HG03103 (cell line): Measurements from ENCODE around the gene ADAMTS9.

Experiments
- ATAC-seq: cut with Tn5 transposase; IDR thresholded peaks from one replicate; pipeline ENCODE4 v1.9.1; 2021; ENCODE audit warnings: low read depth; ENCODE audit not compliant: unreplicated experiment

ADAMTS9 gene

DNA sequence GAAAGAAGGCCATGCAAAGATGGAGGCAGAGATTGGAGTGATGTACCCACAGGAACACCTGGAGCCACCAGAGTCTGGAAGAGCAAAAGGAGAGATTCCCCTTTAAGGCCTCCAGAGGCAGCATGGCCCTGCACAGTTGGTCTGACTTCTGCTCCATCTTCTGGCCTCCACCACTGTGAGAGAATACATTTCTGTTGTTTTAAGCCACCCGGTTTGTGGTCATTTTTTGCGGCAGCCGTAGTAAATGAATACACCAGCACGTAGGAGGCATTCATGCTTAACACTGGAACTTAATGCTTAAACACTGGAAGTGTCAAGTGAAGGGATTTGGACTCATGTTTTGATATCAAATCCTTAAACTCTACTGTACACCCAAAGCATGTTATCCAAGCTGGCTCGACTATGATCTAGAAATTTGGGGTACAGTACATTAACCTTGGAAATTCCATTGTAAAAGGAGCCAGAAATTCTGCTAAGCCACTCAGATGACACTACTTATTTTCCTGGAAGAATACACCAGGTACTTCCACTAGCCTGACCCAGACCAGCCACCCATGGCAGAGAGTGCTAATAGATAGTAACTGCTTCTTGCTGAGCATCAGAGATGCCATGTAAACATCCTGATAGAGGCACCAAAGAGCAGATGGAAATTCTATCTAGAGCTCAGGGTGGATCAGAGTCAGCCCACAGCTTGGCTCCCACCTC, 190.9 kb downstream of the ADAMTS9 start:
- no peak for ATAC-seq

DNA sequence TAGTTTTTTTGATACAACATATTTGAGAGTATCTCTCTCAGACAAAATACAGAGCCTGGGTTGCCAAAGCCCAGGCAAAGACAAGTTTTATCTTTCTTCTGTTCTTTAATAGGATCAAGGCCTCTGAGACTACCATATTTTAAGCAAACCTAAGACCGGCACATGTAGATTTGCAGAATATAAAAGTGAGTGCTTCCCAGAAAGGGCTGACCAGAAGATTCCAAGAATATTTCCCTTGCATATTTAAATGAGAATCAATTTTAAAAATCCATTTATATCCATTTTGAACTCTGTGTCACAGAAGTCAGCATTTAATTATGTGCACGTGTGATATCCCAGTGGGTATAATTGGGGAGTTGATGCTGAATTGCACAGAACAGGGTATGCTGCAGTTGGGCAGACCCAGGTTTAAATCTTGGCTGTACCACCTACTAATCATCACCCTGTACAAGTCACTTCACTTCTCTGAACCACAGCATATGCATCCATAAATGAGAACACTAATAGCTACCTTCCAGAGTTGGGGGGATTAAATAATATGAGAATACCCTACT, 191.9 kb downstream of the ADAMTS9 start:
- no peak for ATAC-seq

DNA sequence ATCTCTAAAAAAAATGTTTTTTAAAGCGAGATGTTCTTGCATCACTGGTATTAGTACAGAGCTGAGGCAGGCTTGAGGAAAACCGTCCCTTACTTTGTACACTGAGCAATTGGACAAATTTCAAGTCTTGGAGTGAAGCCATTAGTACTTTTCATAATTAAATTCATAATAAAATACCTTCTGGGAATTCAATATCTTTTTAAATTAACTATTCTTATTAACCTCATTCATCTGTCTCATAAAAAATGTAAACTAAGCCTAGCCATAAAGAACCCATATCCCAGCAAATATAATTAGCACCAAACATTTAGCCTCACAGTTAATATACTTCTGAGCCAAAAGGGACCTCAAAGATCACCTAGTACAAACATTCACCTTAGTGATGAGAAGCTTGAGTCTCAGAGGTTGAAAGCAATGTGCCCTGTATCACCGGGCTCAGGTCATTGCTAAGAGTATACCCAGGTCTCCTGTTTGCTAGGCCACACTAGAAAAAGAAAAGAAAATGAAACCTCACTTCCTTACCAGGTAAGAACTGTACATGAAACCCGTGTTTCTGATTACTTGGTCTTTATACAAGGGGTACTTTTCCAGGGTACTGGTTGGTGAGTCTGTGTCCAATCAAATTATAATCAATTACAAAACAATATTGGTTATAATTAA, 192.5 kb downstream of the ADAMTS9 start:
- no peak for ATAC-seq

DNA sequence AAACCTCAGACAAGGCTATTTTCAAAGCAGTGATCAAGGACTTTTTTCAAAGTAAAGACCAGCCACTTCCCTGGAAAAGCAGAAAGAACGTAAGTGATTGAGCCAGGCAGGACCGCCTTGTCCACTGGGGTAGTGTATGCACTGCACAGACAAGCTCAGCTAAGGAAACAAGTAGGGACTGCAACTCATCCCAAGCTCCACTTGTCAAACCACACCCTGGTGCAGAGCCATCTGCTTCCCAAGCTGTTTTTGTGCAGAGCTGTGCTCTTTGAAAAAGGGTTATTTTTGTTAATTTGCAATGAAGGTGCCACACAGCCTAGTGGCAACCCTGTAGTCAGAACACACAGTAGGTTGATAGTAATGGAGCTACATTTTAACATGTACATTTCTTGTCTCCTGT, 193.3 kb downstream of the ADAMTS9 start:
- no peak for ATAC-seq

DNA sequence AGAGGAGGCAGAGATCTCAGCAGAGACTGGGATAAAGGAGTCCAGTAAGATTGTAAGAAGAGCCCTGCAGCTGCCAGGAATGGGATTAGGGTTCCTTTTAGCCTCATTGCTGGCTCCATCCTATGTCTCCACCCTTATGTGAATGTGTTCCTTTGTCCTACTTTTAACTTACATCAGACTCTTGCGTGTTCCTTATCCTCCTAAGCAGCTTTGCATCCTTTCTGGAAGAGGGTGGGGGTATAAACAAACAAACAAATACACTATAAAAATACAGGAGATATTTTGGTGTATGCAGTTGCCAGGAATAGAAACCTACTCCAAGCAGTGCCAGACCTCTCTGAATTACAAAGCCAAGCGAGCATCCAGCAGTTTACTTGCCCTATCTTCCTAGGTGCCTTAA, 194.7 kb downstream of the ADAMTS9 start:
- no peak for ATAC-seq

DNA sequence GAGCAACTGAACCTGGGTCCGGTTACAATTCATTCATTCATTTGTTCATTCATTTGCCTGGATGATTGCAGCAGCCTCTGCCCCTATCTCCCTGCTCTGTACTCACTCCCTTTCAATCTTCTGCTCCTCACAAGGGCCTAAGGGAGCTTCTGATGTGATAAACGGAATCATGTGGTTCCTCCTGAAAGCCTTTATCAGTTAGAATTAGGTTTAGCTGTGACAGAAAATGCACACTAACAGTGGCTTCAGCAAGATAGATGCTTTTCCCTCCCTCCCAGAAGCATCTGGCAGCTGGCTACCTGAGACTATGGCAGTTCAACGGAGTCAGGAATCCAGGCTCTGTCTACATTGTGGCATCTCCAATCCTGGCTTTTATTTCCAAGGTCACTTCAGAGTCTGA, 196.0 kb downstream of the ADAMTS9 start:
- ATAC-seq = no peak

DNA sequence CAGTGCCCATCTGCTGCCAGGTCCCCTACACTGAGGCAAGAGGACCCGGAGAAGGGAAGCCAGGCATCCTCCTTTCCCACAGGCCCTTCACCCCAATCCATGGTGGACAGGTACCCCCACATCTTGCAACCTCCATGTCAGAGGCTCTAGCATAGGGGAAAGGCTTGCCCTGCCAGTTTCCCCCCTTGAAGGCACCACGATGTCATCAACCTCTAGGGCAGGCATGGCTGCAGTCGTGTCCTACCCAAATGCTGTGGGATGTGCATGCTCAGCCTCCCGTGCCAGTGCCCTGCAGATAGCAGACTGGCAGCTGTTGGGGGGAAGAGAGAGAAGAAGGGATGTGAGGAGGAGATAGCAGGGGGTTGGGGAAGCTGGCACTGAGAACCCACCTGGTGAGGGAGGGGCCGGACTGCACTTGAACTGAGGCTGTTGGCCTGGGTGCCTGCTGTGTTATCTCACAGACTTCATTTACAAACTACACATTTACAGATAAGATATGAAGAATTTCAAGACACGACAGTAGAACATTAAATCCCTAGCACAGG, 197.5 kb downstream of the ADAMTS9 start:
- no peak for ATAC-seq

DNA sequence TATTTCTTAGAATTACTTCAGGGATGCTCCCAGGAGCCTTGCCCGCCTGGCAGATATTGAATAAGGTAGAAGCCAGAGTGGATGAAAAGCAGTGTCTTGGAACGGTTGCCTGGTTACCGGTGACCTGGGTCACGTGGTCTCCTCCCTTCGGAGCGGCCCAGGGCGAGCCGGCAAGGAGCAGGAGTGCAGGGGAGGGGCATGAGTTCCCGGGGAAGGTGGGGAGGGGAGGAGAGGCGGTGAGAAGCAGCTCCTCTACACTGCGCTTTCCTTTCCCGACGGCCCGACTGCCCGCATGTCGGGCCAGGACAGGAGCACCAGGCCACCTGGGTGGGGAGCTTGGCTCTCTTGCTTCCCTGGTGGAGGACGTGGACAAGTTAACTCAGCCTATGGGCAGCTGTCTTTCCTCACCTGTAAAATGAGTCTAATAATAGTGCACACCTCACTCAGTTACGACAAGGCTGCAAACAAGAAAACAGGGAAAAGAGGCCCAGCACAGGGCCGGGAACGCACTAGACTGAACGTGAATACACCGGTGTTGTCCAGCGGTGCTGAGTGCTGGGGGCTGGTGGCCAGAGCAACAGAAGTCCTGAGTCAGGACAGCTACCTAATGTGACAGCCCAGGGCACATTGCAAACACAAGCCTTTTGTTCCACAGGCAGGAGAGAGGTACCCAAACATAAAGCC, 198.3 kb downstream of the ADAMTS9 start:
- ATAC-seq = no peak

DNA sequence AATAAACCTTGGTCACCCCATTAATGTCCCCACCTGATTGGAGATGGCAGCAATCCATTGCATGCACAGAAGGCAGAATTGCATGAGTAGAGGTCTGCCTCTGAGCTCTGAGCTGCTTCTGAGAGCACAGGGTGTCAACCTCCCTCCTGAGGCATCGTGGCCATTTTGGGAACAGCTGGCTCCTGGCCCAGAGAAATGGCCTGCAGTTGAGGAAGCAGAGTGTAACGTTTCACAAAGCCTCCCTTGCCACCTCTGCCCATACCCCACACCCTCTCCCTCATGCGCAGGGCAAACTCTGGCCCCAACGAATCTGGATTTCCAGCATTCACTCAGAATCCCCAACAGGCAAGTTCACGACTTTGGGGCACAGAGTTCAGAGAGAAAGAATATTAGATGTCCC, 198.9 kb downstream of the ADAMTS9 start:
- ATAC-seq = no peak

DNA sequence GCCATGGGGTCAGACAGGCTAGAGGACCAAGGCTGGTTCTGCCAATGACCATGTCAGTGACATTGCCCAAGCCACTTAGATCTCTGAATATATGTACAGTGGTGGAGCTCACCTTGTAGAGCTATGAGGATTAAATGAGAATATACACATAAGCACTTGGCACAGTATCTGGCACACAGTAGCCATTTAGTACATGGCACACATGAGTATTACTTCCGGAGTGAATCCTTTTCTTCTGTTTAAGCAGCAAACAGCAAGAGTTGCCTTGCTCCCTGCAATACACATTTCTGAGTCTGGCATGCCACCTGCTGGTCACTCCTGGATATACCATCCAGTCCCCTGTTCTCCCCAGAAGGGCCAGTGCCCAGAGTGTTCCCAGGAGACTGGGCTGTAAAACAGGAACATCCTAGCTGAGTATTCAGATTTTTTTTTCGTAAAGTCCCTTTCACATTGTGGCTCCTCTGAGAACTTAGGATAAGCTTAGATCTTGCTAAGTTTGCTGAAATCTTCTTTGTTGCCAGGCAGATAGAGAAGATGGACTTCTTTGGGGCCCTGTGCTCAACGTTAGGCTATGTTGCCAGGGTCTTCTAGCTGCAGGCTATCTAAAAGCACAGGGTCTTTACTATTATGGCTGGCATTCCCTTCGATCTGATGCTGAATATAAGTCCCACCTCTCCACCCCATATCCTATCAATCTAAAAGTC, 203.4 kb downstream of the ADAMTS9 start:
- ATAC-seq = peak; percentile 98

DNA sequence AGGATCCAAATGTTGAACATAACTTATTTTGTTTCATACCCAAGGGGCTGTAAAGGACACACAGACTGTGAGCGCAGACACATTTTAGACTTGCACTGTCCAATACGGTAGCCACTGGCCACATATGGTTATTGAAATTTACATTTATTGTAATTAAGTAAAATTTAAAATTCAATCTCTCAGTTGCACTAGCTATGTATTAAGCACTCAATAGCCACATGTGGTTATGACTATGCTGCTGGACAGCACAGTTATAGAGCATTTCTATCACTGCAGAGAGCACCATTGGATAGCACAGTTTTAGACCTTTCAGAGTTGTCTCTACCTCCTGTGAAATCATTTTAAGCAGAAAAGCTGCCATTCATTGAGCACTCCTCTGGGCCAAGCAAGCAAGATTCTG, 204.3 kb downstream of the ADAMTS9 start:
- ATAC-seq = no peak

DNA sequence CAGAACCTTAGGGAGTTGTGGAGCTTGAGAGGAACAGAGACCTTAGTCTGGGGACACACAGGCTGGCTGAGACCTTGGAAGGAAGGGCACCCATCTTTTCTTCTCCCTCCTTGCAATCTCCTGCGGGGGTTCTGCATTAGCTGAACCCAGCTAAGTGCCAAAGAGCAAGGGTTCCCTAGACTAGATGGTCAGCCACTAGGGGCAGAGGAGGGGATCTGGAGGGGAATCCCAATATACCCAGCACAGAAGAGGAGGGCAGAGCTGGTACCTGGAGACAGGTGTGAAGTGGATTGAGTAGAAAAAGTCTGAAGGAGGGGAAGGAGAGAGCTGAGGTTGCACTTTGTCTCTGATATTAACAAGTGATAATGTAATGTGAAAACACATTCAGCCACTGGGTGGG, 212.8 kb downstream of the ADAMTS9 start:
- ATAC-seq = no peak

DNA sequence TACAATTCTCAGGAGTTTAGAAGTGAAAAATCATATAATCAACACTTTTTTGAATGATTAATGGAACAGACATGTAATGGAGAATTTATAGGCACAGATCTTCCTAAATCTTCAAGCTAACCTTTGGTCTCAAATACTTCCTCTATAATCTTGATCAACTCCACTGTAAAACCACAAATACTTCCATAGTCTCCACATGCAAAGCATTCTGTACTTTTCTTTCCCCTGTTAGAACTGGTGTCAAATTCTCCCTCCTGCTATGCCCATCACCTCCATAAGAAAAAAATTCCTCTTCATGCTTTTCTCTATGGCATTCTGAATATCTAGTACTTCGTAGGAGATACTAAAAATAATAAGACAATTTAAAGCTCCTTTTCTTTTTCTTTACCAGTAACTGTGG, 214.3 kb downstream of the ADAMTS9 start:
- no peak for ATAC-seq

DNA sequence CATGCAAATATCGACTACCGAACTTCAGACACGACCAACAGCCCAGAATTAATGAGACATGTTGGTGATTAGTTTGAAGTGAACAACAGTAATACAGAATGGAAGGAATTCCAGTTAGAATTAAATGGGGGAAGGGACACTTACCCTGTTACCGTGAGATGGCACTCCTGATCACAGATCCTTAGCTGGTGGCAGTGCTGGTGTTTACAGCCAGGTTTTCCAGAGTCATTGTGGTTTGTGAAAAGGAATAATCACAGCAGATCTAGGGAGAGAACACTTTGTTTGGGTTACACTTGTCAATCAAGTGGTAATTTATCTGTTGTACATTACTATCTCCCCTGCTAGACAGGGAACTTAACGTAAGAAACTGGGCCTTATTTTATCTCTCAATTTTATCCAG, 217.4 kb downstream of the ADAMTS9 start:
- ATAC-seq = no peak

DNA sequence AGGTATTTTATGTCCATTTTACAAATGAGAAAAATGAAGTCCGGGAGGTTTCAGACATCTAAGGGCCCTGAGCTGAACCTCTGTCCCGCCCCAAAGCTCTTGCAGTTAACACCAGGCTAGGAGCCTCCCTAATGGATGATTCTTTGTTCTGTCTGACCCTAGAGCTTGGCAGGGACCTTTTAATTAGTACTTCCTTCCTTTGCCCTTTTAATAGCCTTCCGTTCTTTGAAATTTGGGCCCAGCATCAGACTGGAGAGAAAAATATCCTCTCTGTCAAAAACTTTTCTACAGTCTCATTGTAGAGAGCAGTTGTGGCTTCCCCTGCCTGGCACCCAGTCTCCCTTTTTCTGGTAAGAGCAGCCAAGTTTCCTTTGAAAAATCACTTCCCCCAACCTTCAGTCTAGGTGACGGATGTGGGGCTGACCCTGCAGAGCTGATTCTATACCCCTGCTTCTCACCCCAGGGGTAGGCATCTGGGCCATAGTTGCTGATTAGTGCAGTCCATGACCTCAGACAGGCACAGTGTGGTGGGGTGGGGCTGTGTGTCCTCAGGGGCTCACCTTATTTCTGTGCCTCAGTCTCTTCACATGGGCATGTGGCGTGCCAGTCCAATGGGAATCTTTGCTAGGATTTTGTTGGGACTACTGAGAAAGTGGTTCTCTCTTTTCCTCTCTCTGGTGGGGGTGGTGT, 220.4 kb downstream of the ADAMTS9 start:
- ATAC-seq = no peak
